ENCODE results near the gene BCHE. TPM values are rescaled to one million over a fixed set of nuclear protein-coding genes. Genes with fewer than 3 reads are reported as not detected.
"Not testable (repeated sequence)": the region's sequence is repeated elsewhere in the genome, so short reads cannot be mapped to it uniquely, and the experiment has no call there.

The BCHE gene
- polyA plus RNA-seq, 2 donors = 0.98 to 4.4 TPM

- H3K4me3 ChIP-seq (ENCODE audit: low read depth in 1 of 2, low read length in 2 of 2) = no peak overlapping the region
- no peaks in the 10 kb centered on the region for H3K27me3 ChIP-seq (ENCODE audit: control insufficient read depth in 1 of 2, insufficient read depth in 2 of 2, low read length in 2 of 2)
- 76 to 78% methylated on average over 1 of the region's 1 CpG for WGBS, 2 donors
- no peaks in the 10 kb centered on the region for H3K4me1 ChIP-seq (ENCODE audit: control insufficient read depth in 2 of 2, insufficient read depth in 2 of 2, low read length in 1 of 2)
- H3K36me3 ChIP-seq (ENCODE audit: control insufficient read depth in 2 of 2, insufficient read depth in 2 of 2, low read length in 1 of 2) = no peaks in the 10 kb centered on the region
- H3K27ac ChIP-seq (ENCODE audit: low read depth in 2 of 2, low read length in 1 of 2) = no peak overlapping the region
- H3K9me3 ChIP-seq (ENCODE audit: control insufficient read depth in 2 of 2, insufficient read depth in 1 of 2, low read depth in 1 of 2, low read length in 1 of 2) = no peaks in the 10 kb centered on the region
Observed at GRCh38 chr3:165827233-165827632, 10.0 kb downstream of the BCHE start.

- no peak overlapping the region for H3K27ac ChIP-seq (ENCODE audit: low read depth in 2 of 2, low read length in 1 of 2)
- H3K4me1 ChIP-seq (ENCODE audit: control insufficient read depth in 2 of 2, insufficient read depth in 2 of 2, low read length in 1 of 2) = no peaks in the 10 kb centered on the region
- H3K4me3 ChIP-seq (ENCODE audit: low read depth in 1 of 2, low read length in 2 of 2) = no peak overlapping the region
- no peaks in the 10 kb centered on the region for H3K27me3 ChIP-seq (ENCODE audit: control insufficient read depth in 1 of 2, insufficient read depth in 2 of 2, low read length in 2 of 2)
- H3K36me3 ChIP-seq (ENCODE audit: control insufficient read depth in 2 of 2, insufficient read depth in 2 of 2, low read length in 1 of 2) = no peaks in the 10 kb centered on the region
- H3K9me3 ChIP-seq (ENCODE audit: control insufficient read depth in 2 of 2, insufficient read depth in 1 of 2, low read depth in 1 of 2, low read length in 1 of 2) = no peaks in the 10 kb centered on the region
- 23 to 25% methylated on average over 2 of the region's 2 CpGs for WGBS, 2 donors
Observed at GRCh38 chr3:165820671-165821123, 16.5 kb downstream of the BCHE start.

- no peaks in the 10 kb centered on the region for H3K27me3 ChIP-seq (ENCODE audit: control insufficient read depth in 1 of 2, insufficient read depth in 2 of 2, low read length in 2 of 2)
- no peaks in the 10 kb centered on the region for H3K36me3 ChIP-seq (ENCODE audit: control insufficient read depth in 2 of 2, insufficient read depth in 2 of 2, low read length in 1 of 2)
- no peak overlapping the region for H3K27ac ChIP-seq (ENCODE audit: low read depth in 2 of 2, low read length in 1 of 2)
- H3K4me3 ChIP-seq (ENCODE audit: low read depth in 1 of 2, low read length in 2 of 2) = no peak overlapping the region
- no peaks in the 10 kb centered on the region for H3K9me3 ChIP-seq (ENCODE audit: control insufficient read depth in 2 of 2, insufficient read depth in 1 of 2, low read depth in 1 of 2, low read length in 1 of 2)
- 92 to 97% methylated on average over 3 of the region's 3 CpGs for WGBS, 2 donors
- H3K4me1 ChIP-seq (ENCODE audit: control insufficient read depth in 2 of 2, insufficient read depth in 2 of 2, low read length in 1 of 2) = no peaks in the 10 kb centered on the region
Observed at GRCh38 chr3:165817160-165817709, 20.0 kb downstream of the BCHE start.

- WGBS, 2 donors = 68 to 80% methylated on average over 1 of the region's 1 CpG
- H3K27me3 ChIP-seq (ENCODE audit: control insufficient read depth in 1 of 2, insufficient read depth in 2 of 2, low read length in 2 of 2) = no peaks in the 10 kb centered on the region
Observed at GRCh38 chr3:165816209-165816608, 21.0 kb downstream of the BCHE start.

GRCh38 chr3:165815682-165816081, 21.5 kb downstream of the BCHE start:
- Histone ChIP-seq H3K4me3 (ENCODE audit: low read depth in 1 of 2, low read length in 2 of 2) (no peak overlapping the region), H3K36me3 (ENCODE audit: control insufficient read depth in 2 of 2, insufficient read depth in 2 of 2, low read length in 1 of 2) (no peaks in the 10 kb centered on the region), H3K27me3 (ENCODE audit: control insufficient read depth in 1 of 2, insufficient read depth in 2 of 2, low read length in 2 of 2) (no peaks in the 10 kb centered on the region), H3K27ac (ENCODE audit: low read depth in 2 of 2, low read length in 1 of 2) (no peak overlapping the region), H3K9me3 (ENCODE audit: control insufficient read depth in 2 of 2, insufficient read depth in 1 of 2, low read depth in 1 of 2, low read length in 1 of 2) (no peaks in the 10 kb centered on the region), H3K4me1 (ENCODE audit: control insufficient read depth in 2 of 2, insufficient read depth in 2 of 2, low read length in 1 of 2) (no peaks in the 10 kb centered on the region)
- 72 to 83% methylated on average over 2 of the region's 2 CpGs for WGBS, 2 donors

More at GRCh38 chr3:165816209-165816608, 21.0 kb downstream of the BCHE start:
- no peaks in the 10 kb centered on the region for H3K4me1 ChIP-seq (ENCODE audit: control insufficient read depth in 2 of 2, insufficient read depth in 2 of 2, low read length in 1 of 2)
- H3K4me3 ChIP-seq (ENCODE audit: low read depth in 1 of 2, low read length in 2 of 2) = no peak overlapping the region
- no peaks in the 10 kb centered on the region for H3K36me3 ChIP-seq (ENCODE audit: control insufficient read depth in 2 of 2, insufficient read depth in 2 of 2, low read length in 1 of 2)
- H3K27ac ChIP-seq (ENCODE audit: low read depth in 2 of 2, low read length in 1 of 2) = no peak overlapping the region
- no peaks in the 10 kb centered on the region for H3K9me3 ChIP-seq (ENCODE audit: control insufficient read depth in 2 of 2, insufficient read depth in 1 of 2, low read depth in 1 of 2, low read length in 1 of 2)

- Histone ChIP-seq H3K4me3 (ENCODE audit: low read depth in 1 of 2, low read length in 2 of 2) (no peak overlapping the region), H3K9me3 (ENCODE audit: control insufficient read depth in 2 of 2, insufficient read depth in 1 of 2, low read depth in 1 of 2, low read length in 1 of 2) (no peaks in the 10 kb centered on the region), H3K36me3 (ENCODE audit: control insufficient read depth in 2 of 2, insufficient read depth in 2 of 2, low read length in 1 of 2) (no peaks in the 10 kb centered on the region), H3K27me3 (ENCODE audit: control insufficient read depth in 1 of 2, insufficient read depth in 2 of 2, low read length in 2 of 2) (no peaks in the 10 kb centered on the region), H3K4me1 (ENCODE audit: control insufficient read depth in 2 of 2, insufficient read depth in 2 of 2, low read length in 1 of 2) (no peaks in the 10 kb centered on the region), H3K27ac (ENCODE audit: low read depth in 2 of 2, low read length in 1 of 2) (no peak overlapping the region)
- 13 to 21% methylated on average over 1 of the region's 1 CpG for WGBS, 2 donors
Observed at GRCh38 chr3:165814380-165814779, 22.8 kb downstream of the BCHE start.

GRCh38 chr3:165807937-165808336, 29.3 kb downstream of the BCHE start:
- H3K36me3 ChIP-seq (ENCODE audit: control insufficient read depth in 2 of 2, insufficient read depth in 2 of 2, low read length in 1 of 2); H3K27me3 ChIP-seq (ENCODE audit: control insufficient read depth in 1 of 2, insufficient read depth in 2 of 2, low read length in 2 of 2); H3K4me3 ChIP-seq (ENCODE audit: low read depth in 1 of 2, low read length in 2 of 2); H3K9me3 ChIP-seq (ENCODE audit: control insufficient read depth in 2 of 2, insufficient read depth in 1 of 2, low read depth in 1 of 2, low read length in 1 of 2); H3K27ac ChIP-seq (ENCODE audit: low read depth in 2 of 2, low read length in 1 of 2); H3K4me1 ChIP-seq (ENCODE audit: control insufficient read depth in 2 of 2, insufficient read depth in 2 of 2, low read length in 1 of 2): not testable (repeated sequence)
- 96% methylated on average over 15 of the region's 15 CpGs for WGBS, 2 donors

GRCh38 chr3:165805946-165806561, 31.2 kb downstream of the BCHE start:
- no peaks in the 10 kb centered on the region for H3K9me3 ChIP-seq (ENCODE audit: control insufficient read depth in 2 of 2, insufficient read depth in 1 of 2, low read depth in 1 of 2, low read length in 1 of 2)
- no peaks in the 10 kb centered on the region for H3K36me3 ChIP-seq (ENCODE audit: control insufficient read depth in 2 of 2, insufficient read depth in 2 of 2, low read length in 1 of 2)
- H3K27ac ChIP-seq (ENCODE audit: low read depth in 2 of 2, low read length in 1 of 2) = no peak overlapping the region
- H3K4me1 ChIP-seq (ENCODE audit: control insufficient read depth in 2 of 2, insufficient read depth in 2 of 2, low read length in 1 of 2) = no peaks in the 10 kb centered on the region
- H3K4me3 ChIP-seq (ENCODE audit: low read depth in 1 of 2, low read length in 2 of 2) = peak overlapping the region in 1 of 2 donors; percentile 11
- WGBS, 2 donors = 62% methylated on average over 5 of the region's 5 CpGs
- no peaks in the 10 kb centered on the region for H3K27me3 ChIP-seq (ENCODE audit: control insufficient read depth in 1 of 2, insufficient read depth in 2 of 2, low read length in 2 of 2)

GRCh38 chr3:165803471-165803870, 33.8 kb downstream of the BCHE start:
- no peaks in the 10 kb centered on the region for H3K9me3 ChIP-seq (ENCODE audit: control insufficient read depth in 2 of 2, insufficient read depth in 1 of 2, low read depth in 1 of 2, low read length in 1 of 2)
- no peak overlapping the region for H3K27ac ChIP-seq (ENCODE audit: low read depth in 2 of 2, low read length in 1 of 2)
- no peaks in the 10 kb centered on the region for H3K4me1 ChIP-seq (ENCODE audit: control insufficient read depth in 2 of 2, insufficient read depth in 2 of 2, low read length in 1 of 2)
- 81 to 87% methylated on average over 1 of the region's 1 CpG for WGBS, 2 donors
- H3K27me3 ChIP-seq (ENCODE audit: control insufficient read depth in 1 of 2, insufficient read depth in 2 of 2, low read length in 2 of 2) = no peaks in the 10 kb centered on the region
- H3K4me3 ChIP-seq (ENCODE audit: low read depth in 1 of 2, low read length in 2 of 2) = no peak overlapping the region
- no peaks in the 10 kb centered on the region for H3K36me3 ChIP-seq (ENCODE audit: control insufficient read depth in 2 of 2, insufficient read depth in 2 of 2, low read length in 1 of 2)

GRCh38 chr3:165800970-165801369, 36.3 kb downstream of the BCHE start:
- WGBS, 2 donors = 51 to 58% methylated on average over 3 of the region's 3 CpGs
- no peaks in the 10 kb centered on the region for H3K4me1 ChIP-seq (ENCODE audit: control insufficient read depth in 2 of 2, insufficient read depth in 2 of 2, low read length in 1 of 2)
- no peak overlapping the region for H3K27ac ChIP-seq (ENCODE audit: low read depth in 2 of 2, low read length in 1 of 2)
- no peaks in the 10 kb centered on the region for H3K27me3 ChIP-seq (ENCODE audit: control insufficient read depth in 1 of 2, insufficient read depth in 2 of 2, low read length in 2 of 2)
- H3K9me3 ChIP-seq (ENCODE audit: control insufficient read depth in 2 of 2, insufficient read depth in 1 of 2, low read depth in 1 of 2, low read length in 1 of 2) = no peaks in the 10 kb centered on the region
- H3K4me3 ChIP-seq (ENCODE audit: low read depth in 1 of 2, low read length in 2 of 2) = no peak overlapping the region
- H3K36me3 ChIP-seq (ENCODE audit: control insufficient read depth in 2 of 2, insufficient read depth in 2 of 2, low read length in 1 of 2) = no peaks in the 10 kb centered on the region

Measured in esophagus (tissue), 2 donors.